Non-pigmented ciliary epithelial cell (primary cell): Measurements from ENCODE around the gene URB1.
"Not testable (repeated sequence)": the region's sequence is repeated elsewhere in the genome, so short reads cannot be mapped to it uniquely, and the experiment has no call there.

Experiments
- DNase-seq: peaks from one replicate; pipeline ENCODE4 v3.0.0-alpha.2; 2010; ENCODE audit warnings: low read depth

Gene URB1

GRCh38 chr21:32411350-32412161, 18.7 kb upstream of the URB1 start:
- no peak for DNase-seq

GRCh38 chr21:32410916-32411315, 18.1 kb upstream of the URB1 start:
- no peak for DNase-seq

- no peak for DNase-seq
These were observed 17.5 kb upstream of the URB1 start for GRCh38 chr21:32410291-32410690.

GRCh38 chr21:32406405-32406804, 13.6 kb upstream of the URB1 start:
- no peak for DNase-seq

GRCh38 chr21:32403201-32403777, 10.5 kb upstream of the URB1 start:
- DNase-seq, result no peak

- DNase-seq, result no peak
These were observed 827 bp upstream of the URB1 start for GRCh38 chr21:32393677-32394001.

- DNase-seq, result no peak
These were observed 423 bp downstream of the URB1 start for GRCh38 chr21:32392299-32392879.

- DNase-seq, result no peak
These were observed 1.1 kb downstream of the URB1 start for GRCh38 chr21:32391755-32392154.

- DNase-seq, result not testable (repeated sequence)
These were observed 2.1 kb downstream of the URB1 start for GRCh38 chr21:32390537-32391224.

GRCh38 chr21:32389337-32390015, 3.3 kb downstream of the URB1 start:
- DNase-seq, result no peak

- no peak for DNase-seq
These were observed 4.5 kb downstream of the URB1 start for GRCh38 chr21:32388306-32388705.

- no peak for DNase-seq
These were observed 5.7 kb downstream of the URB1 start for GRCh38 chr21:32387151-32387550.

GRCh38 chr21:32386195-32386870, 6.5 kb downstream of the URB1 start:
- DNase-seq, result no peak

- DNase-seq, result no peak
These were observed 9.0 kb downstream of the URB1 start for GRCh38 chr21:32383812-32384211.

GRCh38 chr21:32382108-32382644, 10.6 kb downstream of the URB1 start:
- DNase-seq, result no peak

- DNase-seq, result no peak
These were observed 11.2 kb downstream of the URB1 start for GRCh38 chr21:32381571-32381970.

- DNase-seq, result no peak
These were observed 11.9 kb downstream of the URB1 start for GRCh38 chr21:32380940-32381339.

- DNase-seq, result no peak
These were observed 13.9 kb downstream of the URB1 start for GRCh38 chr21:32378956-32379355.

- no peak for DNase-seq
These were observed 14.8 kb downstream of the URB1 start for GRCh38 chr21:32377991-32378390.

- no peak for DNase-seq
These were observed 15.3 kb downstream of the URB1 start for GRCh38 chr21:32377506-32377905.

- no peak for DNase-seq
These were observed 20.1 kb downstream of the URB1 start for GRCh38 chr21:32372755-32373154.

GRCh38 chr21:32371913-32372314, 20.9 kb downstream of the URB1 start:
- peak; percentile 42 for DNase-seq
